ENCODE data around the gene MAK.

MAK gene

GRCh38 chr6:10791673-10792072 is 46.7 kb downstream of the MAK start:
- DNase-seq (ENCODE audit: low spot score), result no peak
- in situ Hi-C loops (cut with MboI; ENCODE audit: low sequenced_read_pairs, unreplicated experiment), result no loop called here
- TF ChIP-seq CTCF (IDR thresholded peaks at IDR 0.05; ENCODE audit: borderline replicate concordance, control extremely low read depth, extremely low read depth, insufficient read depth, missing control alignments), result no peak

- in situ Hi-C loops (cut with MboI; ENCODE audit: low sequenced_read_pairs, unreplicated experiment), result no loop called here
- no peak for DNase-seq (ENCODE audit: low spot score)
Measured at GRCh38 chr6:10779076-10779475, 59.3 kb downstream of the MAK start.

GRCh38 chr6:10778230-10778629 is 60.1 kb downstream of the MAK start:
- in situ Hi-C loops (cut with MboI; ENCODE audit: low sequenced_read_pairs, unreplicated experiment), result no loop called here
- no peak for DNase-seq (ENCODE audit: low spot score)

More at GRCh38 chr6:10779076-10779475, 59.3 kb downstream of the MAK start:
- TF ChIP-seq CTCF (IDR thresholded peaks at IDR 0.05; ENCODE audit: borderline replicate concordance, control extremely low read depth, extremely low read depth, insufficient read depth, missing control alignments), result no peak

GRCh38 chr6:10771371-10771894 is 66.9 kb downstream of the MAK start:
- in situ Hi-C loops (cut with MboI; ENCODE audit: low sequenced_read_pairs, unreplicated experiment), result no loop called here
- no peak for DNase-seq (ENCODE audit: low spot score)
- no peak for TF ChIP-seq CTCF (IDR thresholded peaks at IDR 0.05; ENCODE audit: borderline replicate concordance, control extremely low read depth, extremely low read depth, insufficient read depth, missing control alignments)

More at GRCh38 chr6:10778230-10778629, 60.1 kb downstream of the MAK start:
- no peak for TF ChIP-seq CTCF (IDR thresholded peaks at IDR 0.05; ENCODE audit: borderline replicate concordance, control extremely low read depth, extremely low read depth, insufficient read depth, missing control alignments)

GRCh38 chr6:10769419-10769818 is 68.9 kb downstream of the MAK start:
- DNase-seq (ENCODE audit: low spot score), result no peak
- TF ChIP-seq CTCF (IDR thresholded peaks at IDR 0.05; ENCODE audit: borderline replicate concordance, control extremely low read depth, extremely low read depth, insufficient read depth, missing control alignments), result no peak
- in situ Hi-C loops (cut with MboI; ENCODE audit: low sequenced_read_pairs, unreplicated experiment), result no loop called here

GRCh38 chr6:10763006-10763405 is 75.3 kb downstream of the MAK start:
- no peak for DNase-seq (ENCODE audit: low spot score)
- in situ Hi-C loops (cut with MboI; ENCODE audit: low sequenced_read_pairs, unreplicated experiment), result no loop called here

More at GRCh38 chr6:10763006-10763405, 75.3 kb downstream of the MAK start:
- TF ChIP-seq CTCF (IDR thresholded peaks at IDR 0.05; ENCODE audit: borderline replicate concordance, control extremely low read depth, extremely low read depth, insufficient read depth, missing control alignments), result no peak

Data from GM13976 (cell line).